ENCODE measurements around the gene PIP5K1A. TPM values are rescaled to one million over a fixed set of nuclear protein-coding genes. Genes with fewer than 3 reads are reported as not detected.
"Not testable (repeated sequence)": the region's sequence is repeated elsewhere in the genome, so short reads cannot be mapped to it uniquely, and the experiment has no call there.

The PIP5K1A gene
- total RNA-seq, 2 experiments from 2014 or later = 55.2 to 70.3 TPM

DNA sequence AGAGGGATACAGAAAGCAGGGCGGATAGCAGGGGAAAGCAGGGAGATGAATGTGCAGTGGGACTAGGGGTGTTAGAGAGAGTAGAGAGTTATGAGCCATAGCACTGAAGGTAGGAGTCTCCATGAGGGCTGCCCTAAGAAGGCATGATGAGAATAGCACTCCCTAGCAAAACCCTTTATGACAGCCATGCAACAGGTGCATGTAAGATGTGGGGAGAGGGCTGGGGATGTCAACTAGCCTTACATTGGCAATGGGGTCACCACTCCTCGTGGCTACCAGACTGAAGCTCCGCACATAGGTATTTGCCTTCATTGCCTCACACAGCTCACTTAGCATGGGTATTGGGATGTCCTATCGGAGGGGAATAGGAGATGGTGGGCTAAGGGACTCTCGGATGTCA lies 27.2 kb upstream of the PIP5K1A start:
- no peak for ATAC-seq
- DNase-seq = no peak
- H3K27me3 Mint-ChIP-seq = no peaks in the 10 kb centered on the region
- no peaks in the 10 kb centered on the region for H3K9me3 Mint-ChIP-seq (ENCODE audit: low read depth)
- H3K27ac Mint-ChIP-seq = no peak overlapping the region
- no peak overlapping the region for H3K4me3 Mint-ChIP-seq
- peaks cover 16% of the 10 kb centered on the region for H3K4me1 Mint-ChIP-seq
- CTCF ChIA-PET = no interaction called here
- H3K36me3 Mint-ChIP-seq = peaks cover 22% of the 10 kb centered on the region

- ATAC-seq = no peak
- no peak for DNase-seq
- Mint-ChIP-seq H3K36me3 (peaks cover 26% of the 10 kb centered on the region), H3K4me3 (no peak overlapping the region), H3K9me3 (ENCODE audit: low read depth) (no peaks in the 10 kb centered on the region), H3K27me3 (no peaks in the 10 kb centered on the region), H3K27ac (no peak overlapping the region), H3K4me1 (no peaks in the 10 kb centered on the region)
- CTCF ChIA-PET = interaction anchor here (0.8 to 1.7 kb wide), 4 partner anchors 9 to 148 kb away, joined by 3 to 5 read pairs (median 4); partner anchors contain the start of genes LYSMD1 and SCNM1
These were observed 23.2 kb upstream of the PIP5K1A start for GRCh38 chr1:151175041-151175741.

- H3K4me1 Mint-ChIP-seq = no peaks in the 10 kb centered on the region
- H3K27me3 Mint-ChIP-seq = no peaks in the 10 kb centered on the region
- peak; percentile 49 for ATAC-seq
- no peak for DNase-seq
- H3K27ac Mint-ChIP-seq = no peak within 1 kb of the TSS
- CTCF ChIA-PET = interaction anchor here (1.0 to 1.7 kb wide), 3 partner anchors 9 to 76 kb away, joined by 3 to 4 read pairs (median 4); partner anchors contain the start of gene TNFAIP8L2
- H3K4me3 Mint-ChIP-seq = no peak within 1 kb of the TSS
- H3K9me3 Mint-ChIP-seq (ENCODE audit: low read depth) = no peaks in the 10 kb centered on the region
- peaks cover 32% of the 10 kb centered on the region for H3K36me3 Mint-ChIP-seq
These were observed 22.5 kb upstream of the PIP5K1A start, which contains the start of gene TMOD4 for GRCh38 chr1:151175863-151176262. Gene TMOD4 (minus strand): TSS chr1:151175981. CDS start chr1:151174875, 1,106 bp downstream.

GRCh38 chr1:151176514-151177045 lies 21.8 kb upstream of the PIP5K1A start:
- CTCF ChIA-PET = interaction anchor here (1.0 to 1.7 kb wide), 4 partner anchors 10 to 75 kb away, joined by 3 to 4 read pairs (median 4); partner anchors contain the start of gene TNFAIP8L2
- H3K27me3 Mint-ChIP-seq = no peaks in the 10 kb centered on the region
- DNase-seq = no peak
- H3K36me3 Mint-ChIP-seq = peaks cover 36% of the 10 kb centered on the region
- H3K4me1 Mint-ChIP-seq = no peaks in the 10 kb centered on the region
- ATAC-seq = no peak
- H3K4me3 Mint-ChIP-seq = no peak overlapping the region
- H3K27ac Mint-ChIP-seq = no peak overlapping the region
- H3K9me3 Mint-ChIP-seq (ENCODE audit: low read depth) = no peaks in the 10 kb centered on the region

GRCh38 chr1:151184211-151184610 lies 14.1 kb upstream of the PIP5K1A start:
- H3K36me3 Mint-ChIP-seq = peaks cover 45% of the 10 kb centered on the region
- ATAC-seq (no peak), DNase-seq (no peak)
- CTCF ChIA-PET = interaction anchor here (0.9 kb wide), 1 partner anchor 12 kb away, joined by 3 read pairs; no protein-coding TSS in a partner anchor
- no peaks in the 10 kb centered on the region for H3K27me3 Mint-ChIP-seq
- H3K4me3 Mint-ChIP-seq = no peak overlapping the region
- H3K27ac Mint-ChIP-seq = no peak overlapping the region
- peaks cover 14% of the 10 kb centered on the region for H3K4me1 Mint-ChIP-seq
- no peaks in the 10 kb centered on the region for H3K9me3 Mint-ChIP-seq (ENCODE audit: low read depth)

GRCh38 chr1:151187205-151187604 lies 11.1 kb upstream of the PIP5K1A start:
- no peak overlapping the region for H3K4me3 Mint-ChIP-seq
- ATAC-seq = no peak
- H3K9me3 Mint-ChIP-seq (ENCODE audit: low read depth) = no peaks in the 10 kb centered on the region
- peaks cover 32% of the 10 kb centered on the region for H3K36me3 Mint-ChIP-seq
- no peak overlapping the region for H3K27ac Mint-ChIP-seq
- DNase-seq = no peak
- H3K27me3 Mint-ChIP-seq = no peaks in the 10 kb centered on the region
- H3K4me1 Mint-ChIP-seq = peaks cover 25% of the 10 kb centered on the region
- CTCF ChIA-PET = no interaction called here

- not testable (repeated sequence) for H3K9me3 Mint-ChIP-seq (ENCODE audit: low read depth); ATAC-seq; DNase-seq; H3K27ac Mint-ChIP-seq; H3K27me3 Mint-ChIP-seq
- H3K36me3 Mint-ChIP-seq = peaks cover 21% of the 10 kb centered on the region
- peaks cover 25% of the 10 kb centered on the region for H3K4me1 Mint-ChIP-seq
- peak overlapping the region; percentile 92 for H3K4me3 Mint-ChIP-seq
- CTCF ChIA-PET = interaction anchor here (1.2 to 1.4 kb wide), 2 partner anchors 10 to 129 kb away, joined by 3 to 4 read pairs; partner anchors contain the start of gene CDC42SE1
These were observed 9.7 kb upstream of the PIP5K1A start for GRCh38 chr1:151188667-151189066.

GRCh38 chr1:151189637-151190445 lies 8.5 kb upstream of the PIP5K1A start, which contains the start of gene VPS72:
Gene VPS72 (minus strand): TSS chr1:151190197. CDS start chr1:151190121, 76 bp downstream.
- Mint-ChIP-seq H3K27me3 (peaks cover 4% of the 10 kb centered on the region), H3K4me3 (peak within 1 kb of the TSS; percentile 92), H3K27ac (peak within 1 kb of the TSS; percentile 98), H3K36me3 (peaks cover 14% of the 10 kb centered on the region), H3K4me1 (peaks cover 25% of the 10 kb centered on the region), H3K9me3 (ENCODE audit: low read depth) (no peaks in the 10 kb centered on the region)
- CTCF ChIA-PET = interaction anchor here (0.8 to 2.0 kb wide), 7 partner anchors 9 to 165 kb away, joined by 3 to 18 read pairs (median 6); partner anchors contain the start of genes PIP5K1A and PSMD4
- DNase-seq = peak; percentile 94
- ATAC-seq = peak; percentile 98

- CTCF ChIA-PET = interaction anchor here (2.8 kb wide), 1 partner anchor 59 kb away, joined by 16 read pairs; no protein-coding TSS in a partner anchor
- Mint-ChIP-seq H3K4me1 (peaks cover 30% of the 10 kb centered on the region), H3K27ac (no peak overlapping the region)
These were observed 6.3 kb upstream of the PIP5K1A start for GRCh38 chr1:151192047-151192446.

DNA sequence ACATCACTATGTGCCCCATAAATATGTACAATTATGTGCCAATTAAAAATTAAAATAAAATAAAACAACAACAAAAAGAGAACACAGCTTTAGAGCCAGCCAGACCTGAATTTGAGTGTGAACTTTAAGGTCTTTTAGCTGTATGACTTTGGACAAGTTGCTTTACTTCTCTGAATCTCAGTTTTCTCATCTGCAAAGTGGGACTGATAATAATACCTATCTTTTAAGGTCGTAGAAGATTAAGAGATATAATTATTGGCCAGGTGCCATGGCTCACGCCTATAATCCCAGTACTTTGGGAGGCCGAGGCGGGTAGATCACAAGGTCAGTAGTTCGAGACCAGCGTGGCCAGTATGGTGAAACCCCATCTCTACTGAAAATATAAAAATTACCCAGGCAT lies 5.0 kb upstream of the PIP5K1A start:
- H3K27ac Mint-ChIP-seq = no peak overlapping the region
- ATAC-seq = no peak
- H3K36me3 Mint-ChIP-seq = peaks cover 4% of the 10 kb centered on the region
- no peak overlapping the region for H3K4me3 Mint-ChIP-seq
- DNase-seq = no peak
- peaks cover 4% of the 10 kb centered on the region for H3K27me3 Mint-ChIP-seq
- peaks cover 34% of the 10 kb centered on the region for H3K4me1 Mint-ChIP-seq
- CTCF ChIA-PET = interaction anchor here (0.7 to 2.8 kb wide), 3 partner anchors 34 to 61 kb away, joined by 3 to 16 read pairs (median 3); partner anchors contain the start of gene PSMD4
- H3K9me3 Mint-ChIP-seq (ENCODE audit: low read depth) = no peaks in the 10 kb centered on the region

More at GRCh38 chr1:151192047-151192446, 6.3 kb upstream of the PIP5K1A start:
- ATAC-seq (no peak), DNase-seq (no peak)
- Mint-ChIP-seq H3K27me3 (peaks cover 4% of the 10 kb centered on the region), H3K36me3 (peaks cover 4% of the 10 kb centered on the region), H3K9me3 (ENCODE audit: low read depth) (no peaks in the 10 kb centered on the region), H3K4me3 (no peak overlapping the region)

DNA sequence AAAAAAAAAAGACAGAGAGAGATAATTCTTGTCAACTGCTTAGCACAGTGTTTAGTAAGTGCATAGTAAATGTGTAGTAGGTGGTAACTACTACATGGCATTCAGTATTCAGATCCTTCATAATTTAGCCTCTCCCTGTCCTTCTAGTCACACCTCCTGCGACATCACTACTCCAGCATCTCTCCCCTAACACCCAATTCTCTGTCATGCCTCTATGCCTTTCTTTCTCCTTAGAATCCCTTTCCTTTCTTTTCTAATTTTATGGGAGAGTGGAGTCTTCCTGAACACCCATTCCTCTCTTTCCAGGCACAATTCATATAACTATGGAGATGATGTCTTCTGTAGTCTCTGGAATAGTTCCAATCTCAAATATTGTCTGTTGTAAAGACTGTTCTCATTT lies 4.5 kb upstream of the PIP5K1A start:
- DNase-seq = no peak
- no peak overlapping the region for H3K27ac Mint-ChIP-seq
- no peaks in the 10 kb centered on the region for H3K9me3 Mint-ChIP-seq (ENCODE audit: low read depth)
- no peak for ATAC-seq
- peaks cover 30% of the 10 kb centered on the region for H3K4me1 Mint-ChIP-seq
- H3K36me3 Mint-ChIP-seq = peaks cover 6% of the 10 kb centered on the region
- CTCF ChIA-PET = interaction anchor here (0.7 to 2.8 kb wide), 3 partner anchors 34 to 60 kb away, joined by 3 to 16 read pairs (median 3); partner anchors contain the start of gene PSMD4
- H3K4me3 Mint-ChIP-seq = no peak overlapping the region
- peaks cover 4% of the 10 kb centered on the region for H3K27me3 Mint-ChIP-seq

- H3K27ac Mint-ChIP-seq; DNase-seq; H3K36me3 Mint-ChIP-seq; H3K4me3 Mint-ChIP-seq; H3K27me3 Mint-ChIP-seq; ATAC-seq; H3K9me3 Mint-ChIP-seq (ENCODE audit: low read depth): not testable (repeated sequence)
- CTCF ChIA-PET = interaction anchor here (0.7 to 1.0 kb wide), 4 partner anchors 43 to 86 kb away, joined by 3 to 7 read pairs (median 4); no protein-coding TSS in a partner anchor
- H3K4me1 Mint-ChIP-seq = peaks cover 30% of the 10 kb centered on the region
These were observed 3.3 kb upstream of the PIP5K1A start for GRCh38 chr1:151194894-151195594.
